K562 (cell line): ENCODE measurements around the gene ERCC3. TPM values are rescaled to one million over a fixed set of nuclear protein-coding genes. Genes with fewer than 3 reads are reported as not detected.

Source experiments
- ATAC-seq: fragments of 200-7000 bp; cut with Tn5 transposase; 3 replicates; pipeline ENCODE4 v1.9.1; 2020; ENCODE audit warnings: moderate library complexity
- BruUV-seq: library from RNA; stranded (reverse); fragments of 400-500 nt; replicated peaks from 2 replicates; lab custom pipeline; 2021; lab: Mats Ljungman, UMichigan
- CTCF ChIA-PET: fragments of 300-600 bp; formaldehyde crosslinking; extraction: SDS; loops from one replicate; lab custom pipeline; 2021; ENCODE audit warnings: low intra/inter-chr PET ratio; lab: Yijun Ruan, JAX
- POLR2A ChIA-PET: fragments of 300-600, 350-650 bp; sonication (Branson Sonifier 250); formaldehyde crosslinking; extraction: SDS; loops from one replicate; lab custom pipeline; 2021; ENCODE audit warnings: antibody characterized with exemption, inconsistent platforms; lab: Yijun Ruan, JAX
- DNase-seq, 4 experiments: peaks; one replicate each; pipeline versions ENCODE4 v3.0.0 to v3.0.0-alpha.2; 2011 to 2018; ENCODE audit warnings: low spot score in 3 of 4, mixed read lengths in 3 of 4; ENCODE audit errors: extremely low read depth in 1 of 4
- FAIRE-seq: peaks from 2 replicates; lab custom pipeline; 2011; peaks lifted over from hg19 to GRCh38; lab: Jason Lieb, UNC
- H2AFZ ChIP-seq: 2 replicates; pipeline ENCODE4 v1.6.0; 2011; ENCODE audit warnings: low read depth, low read length, control low read depth, inconsistent platforms
- H3K27ac ChIP-seq: fragments of 200-600 bp; 3 replicates; pipeline ENCODE4 v1.8.0; 2011; ENCODE audit warnings: low read depth, mild to moderate bottlenecking, control low read depth, inconsistent platforms, low read length, moderate library complexity, mixed read lengths; ENCODE audit errors: extremely low read depth
- H3K27me3 ChIP-seq, 2 experiments: fragments of 300-600 bp in 1 of 2; 2 replicates in 1 of 2; 3 replicates in 1 of 2; pipeline versions ENCODE4 v1.6.0 to v1.8.0; 2011; ENCODE audit warnings: inconsistent platforms in 2 of 2, low read length in 2 of 2, mild to moderate bottlenecking in 1 of 2, mixed read lengths in 1 of 2, moderate library complexity in 1 of 2; ENCODE audit not compliant: control insufficient read depth in 2 of 2, insufficient read depth in 2 of 2
- H3K36me3 ChIP-seq: fragments of 300-600 bp; 3 replicates; pipeline ENCODE4 v1.8.0; 2011; ENCODE audit warnings: mild to moderate bottlenecking, low read length, inconsistent platforms; ENCODE audit not compliant: control insufficient read depth, insufficient read depth
- H3K4me1 ChIP-seq, 2 experiments: fragments of 200-600 bp in 1 of 2; replicated peaks in 1 of 2; 2 replicates in 1 of 2; 3 replicates in 1 of 2; pipeline versions ENCODE4 v1.5.1 to v1.8.0; 2011; ENCODE audit warnings: inconsistent platforms in 2 of 2, low read length in 2 of 2, mild to moderate bottlenecking in 1 of 2, mixed read lengths in 1 of 2, moderate library complexity in 1 of 2; ENCODE audit not compliant: control insufficient read depth in 2 of 2, insufficient read depth in 2 of 2
- H3K4me2 ChIP-seq: 2 replicates; pipeline ENCODE4 v1.6.1; 2011; ENCODE audit warnings: low read length, control low read depth, inconsistent platforms, mixed read lengths; ENCODE audit not compliant: insufficient read depth
- H3K4me3 ChIP-seq: fragments of 200-600 bp; sonication (generic), shearing (Covaris generic); 2 replicates; pipeline ENCODE4 v1.5.1; 2016; ENCODE audit warnings: control low read depth, inconsistent platforms
- H3K79me2 ChIP-seq: fragments of 200-600 bp; 3 replicates; pipeline ENCODE4 v1.8.0; 2011; ENCODE audit warnings: low read length, inconsistent platforms; ENCODE audit not compliant: control insufficient read depth, insufficient read depth
- H3K9ac ChIP-seq, 2 experiments: 2 replicates each; pipeline versions ENCODE4 v1.6.0 to v1.6.1; 2011; ENCODE audit warnings: low read depth in 2 of 2, low read length in 2 of 2, control low read depth in 1 of 2, inconsistent platforms in 1 of 2, mild to moderate bottlenecking in 1 of 2, mixed read lengths in 1 of 2; ENCODE audit not compliant: insufficient read depth in 1 of 2
- H3K9me1 ChIP-seq: one replicate; pipeline ENCODE4 v1.6.0; 2011; ENCODE audit warnings: inconsistent platforms, mild to moderate bottlenecking, low read length, moderate library complexity; ENCODE audit not compliant: control insufficient read depth, insufficient read depth
- H3K9me3 ChIP-seq: replicated peaks from 2 replicates; pipeline ENCODE4 v1.5.1; 2011; ENCODE audit warnings: low read depth, low read length, inconsistent platforms; ENCODE audit not compliant: control insufficient read depth, insufficient read depth
- H4K20me1 ChIP-seq: replicated peaks from 2 replicates; pipeline ENCODE4 v1.6.1; 2011; ENCODE audit warnings: low read length, inconsistent platforms, mixed read lengths; ENCODE audit not compliant: control insufficient read depth, insufficient read depth
- ARID4B ChIP-seq: sonication (generic); formaldehyde crosslinking; IDR thresholded peaks from 2 replicates; pipeline ENCODE4 v1.8.0; 2022; ENCODE audit warnings: mild to moderate bottlenecking, missing genetic modification reagents
- ATF4 ChIP-seq: fragments of 450-650 bp; formaldehyde crosslinking; IDR thresholded peaks from 2 replicates; pipeline ENCODE4 v1.4.0; 2022; ENCODE audit warnings: mild to moderate bottlenecking, moderate library complexity
- GTF3C2 ChIP-seq: IDR thresholded peaks from 3 replicates; pipeline ENCODE4 v1.6.1; 2011; ENCODE audit warnings: borderline replicate concordance, mild to moderate bottlenecking, moderate library complexity; ENCODE audit not compliant: insufficient read length; ENCODE audit errors: extremely low read depth
- ILF3 ChIP-seq: fragments of 450-650 bp; IDR thresholded peaks from 2 replicates; pipeline ENCODE4 v1.6.1; 2018; ENCODE audit warnings: antibody characterized with exemption, mild to moderate bottlenecking, moderate library complexity, borderline replicate concordance
- POU5F1 ChIP-seq: fragments of 150-350 bp; IDR thresholded peaks from 2 replicates; pipeline ENCODE4 v1.6.1; 2014; ENCODE audit warnings: borderline replicate concordance, low read length, low read depth, mild to moderate bottlenecking; ENCODE audit not compliant: partially characterized antibody
- SMAD2 ChIP-seq: fragments of 150-350 bp; IDR thresholded peaks from 2 replicates; pipeline ENCODE4 v1.6.1; 2014; ENCODE audit warnings: low read depth, mild to moderate bottlenecking, low read length
- SMAD4 ChIP-seq: fragments of 250-450 bp; sonication (Bioruptor Pico); conservative IDR thresholded peaks from 2 replicates; pipeline ENCODE4 v1.8.0; 2021; ENCODE audit warnings: inconsistent platforms, mild to moderate bottlenecking, moderate library complexity
- ZNF507 ChIP-seq: conservative IDR thresholded peaks from 2 replicates; pipeline ENCODE4 v1.6.1; 2017; ENCODE audit warnings: missing genetic modification characterization, missing compliant biosample characterization
- WGBS: fragments of 100-300 bp; shearing (Covaris generic); methylation state at CpG from one replicate; pipeline ENCODE4 v1.1.6; 2016; ENCODE audit warnings: low coverage, mixed read lengths; ENCODE audit not compliant: insufficient coverage; ENCODE audit errors: missing lambda C conversion rate; 5-methylcytosine and 5-hydroxymethylcytosine counted together
- in situ Hi-C: fragments of 300-500 bp; cut with MboI; formaldehyde crosslinking; loops from 4 replicates; pipeline ENCODE4 v1.15.0; 2018; ENCODE audit warnings: inconsistent platforms, mixed read lengths
- intact Hi-C: fragments of 100-400 bp; cut with micrococcal nuclease; formaldehyde crosslinking; loops from 2 replicates; pipeline ENCODE4 v1.14.2; 2022
- polyA plus RNA-seq, 8 experiments: library from polyadenylated mRNA; depleted of rRNA in 4 of 8; stranded (reverse) in 5 of 8; unstranded in 3 of 8; fragments of >200 nt; fragmentation: Nextera tagmentation in 2 of 8; fragmentation: Illumina TruSeq in 1 of 8; extraction: Ambion mirVana in 2 of 8; extraction: Trizol in 1 of 8; gene quantifications; 2 replicates each; pipeline versions ENCODE4 v1.2.1 to v1.2.3, GENCODE V29; 2011 to 2014; ENCODE audit warnings: inconsistent platforms in 1 of 8, missing spikeins in 1 of 8
- total RNA-seq, 7 experiments: library from RNA; depleted of rRNA in 6 of 7; stranded (reverse); fragments of >200 nt in 6 of 7; fragmentation: Illumina TruSeq in 2 of 7; extraction: Trizol in 2 of 7; gene quantifications; 2 replicates each; pipeline versions ENCODE4 v1.2.1 to v1.2.3, GENCODE V29; 2011 to 2021; ENCODE audit warnings: low replicate concordance in 1 of 7

ERCC3 gene
- total and polyA plus RNA-seq, 9 of the 15 experiments (the other 6 are each of a cell fraction or from before 2014, with no cell fraction given), result 17.9 to 61.5 (median 43.1) TPM

GRCh38 chr2:127261804-127262406 lies 32.0 kb downstream of the ERCC3 start:
- in situ Hi-C loops, result no loop called here
- Histone ChIP-seq H3K9me1 (no peaks in the 10 kb centered on the region), H3K9ac (no peak overlapping the region), H3K4me1 (no peaks in the 10 kb centered on the region), H3K4me3 (no peak overlapping the region), H3K36me3 (peaks cover 52% of the 10 kb centered on the region; the same call in 2 of the 3 replicates), H3K27me3 (no peaks in the 10 kb centered on the region), H3K4me2 (no peak overlapping the region), H3K27ac (no peak overlapping the region), H3K9me3 (no peaks in the 10 kb centered on the region), H2AFZ (no peak overlapping the region), H4K20me1 (no peaks in the 10 kb centered on the region), H3K79me2 (no peaks in the 10 kb centered on the region)
- ChIA-PET CTCF (no interaction called here), POLR2A (interaction anchor here (1.2 kb wide), 1 partner anchor 176 kb away, joined by 4 read pairs; no protein-coding TSS in a partner anchor)
- no TSS peak for BruUV-seq
- 88% methylated on average over 8 of the region's 8 CpGs for WGBS
- DNase-seq (no peak), FAIRE-seq (no peak), ATAC-seq (no peak)
- intact Hi-C loops, result no loop called here
- no peak for TF ChIP-seq SMAD2
- TF ChIP-seq ARID4B, result no peak
- no peak for TF ChIP-seq ATF4
- TF ChIP-seq ILF3, result no peak
- no peak for TF ChIP-seq POU5F1
- TF ChIP-seq ZNF507 (tag), result no peak
- no peak for TF ChIP-seq SMAD4 (CRISPR knock-in tag)
- no peak for TF ChIP-seq GTF3C2
